Measurements from ENCODE around the gene CDH23. TPM values are rescaled to one million over a fixed set of nuclear protein-coding genes. Genes with fewer than 3 reads are reported as not detected.

Gene CDH23
- total and polyA plus RNA-seq, 7 donors: 1.00 to 3.8 (median 1.9) TPM

- TF ChIP-seq CTCF (IDR thresholded peaks at IDR 0.05): no peak
- peaks cover 0 to 32% of the 10 kb centered on the region in 2 donors for H3K36me3 ChIP-seq (ENCODE audit: insufficient read depth in 1 of 2, low read depth in 1 of 2)
- H3K4me3 ChIP-seq: peak overlapping the region; percentile 47
- intact Hi-C loops (cut with DNase I): loop anchor here (5.0 kb wide), 2 partner anchors 56 to 61 kb away; no protein-coding TSS in a partner anchor
- H3K9me3 ChIP-seq: no peaks in the 10 kb centered on the region
- WGBS, 3 donors: 16 to 20% (median 19%) methylated on average over 4 of the region's 4 CpGs
- H3K27me3 ChIP-seq (ENCODE audit: insufficient read depth in 3 of 3, low read length in 2 of 3): no peaks in the 10 kb centered on the region
- H3K4me1 ChIP-seq: peaks cover 86% of the 10 kb centered on the region
- H3K27ac ChIP-seq: peak overlapping the region; percentile 97
- ATAC-seq: peak in 2 of 4 donors; percentile 5 to 7
- no peak for DNase-seq
Measured at GRCh38 chr10:71836596-71836974, 439.9 kb downstream of the CDH23 start.

GRCh38 chr10:71837098-71837827, 440.5 kb downstream of the CDH23 start:
- no peak for DNase-seq
- Histone ChIP-seq H3K9me3 (no peaks in the 10 kb centered on the region), H3K4me3 (peak overlapping the region; percentile 47), H3K4me1 (peaks cover 93% of the 10 kb centered on the region), H3K27me3 (ENCODE audit: insufficient read depth in 3 of 3, low read length in 2 of 3) (no peaks in the 10 kb centered on the region), H3K36me3 (ENCODE audit: insufficient read depth in 1 of 2, low read depth in 1 of 2) (peaks cover 0 to 25% of the 10 kb centered on the region in 2 donors), H3K27ac (peak overlapping the region; percentile 97)
- ATAC-seq: peak; percentile 64 to 76 (median 71)
- TF ChIP-seq CTCF (IDR thresholded peaks at IDR 0.05): peak; percentile 57
- intact Hi-C loops (cut with DNase I): loop anchor here (5.0 kb wide), 2 partner anchors 55 to 60 kb away; no protein-coding TSS in a partner anchor
- WGBS, 3 donors: 40 to 56% (median 42%) methylated on average over 17 of the region's 17 CpGs

GRCh38 chr10:71838264-71839211, 441.8 kb downstream of the CDH23 start:
- WGBS, 3 donors: 37 to 56% (median 46%) methylated on average over 14 of the region's 14 CpGs
- peak in 1 of 2 donors; percentile 64 for DNase-seq
- Histone ChIP-seq H3K4me1 (peaks cover 95% of the 10 kb centered on the region), H3K4me3 (peak overlapping the region; percentile 47), H3K27me3 (ENCODE audit: insufficient read depth in 3 of 3, low read length in 2 of 3) (no peaks in the 10 kb centered on the region), H3K9me3 (no peaks in the 10 kb centered on the region), H3K27ac (peak overlapping the region; percentile 97), H3K36me3 (ENCODE audit: insufficient read depth in 1 of 2, low read depth in 1 of 2) (peaks cover 0 to 12% of the 10 kb centered on the region in 2 donors)
- intact Hi-C loops (cut with DNase I): loop anchor here (5.0 kb wide), 2 partner anchors 54 to 59 kb away; no protein-coding TSS in a partner anchor
- peak; percentile 47 to 74 (median 60) for ATAC-seq
- no peak for TF ChIP-seq CTCF (IDR thresholded peaks at IDR 0.05)

- DNase-seq (peak; percentile 53 to 75), ATAC-seq (no peak)
- H3K4me1 ChIP-seq: peaks cover 98% of the 10 kb centered on the region
- intact Hi-C loops (cut with DNase I): no loop called here
- no peak for TF ChIP-seq CTCF (IDR thresholded peaks at IDR 0.05)
- no peaks in the 10 kb centered on the region for H3K36me3 ChIP-seq (ENCODE audit: insufficient read depth in 1 of 2, low read depth in 1 of 2)
- peak overlapping the region; percentile 33 for H3K4me3 ChIP-seq
- H3K27ac ChIP-seq: peak overlapping the region; percentile 97
- 14 to 20% (median 20%) methylated on average over 6 of the region's 6 CpGs for WGBS, 3 donors
- no peaks in the 10 kb centered on the region for H3K27me3 ChIP-seq (ENCODE audit: insufficient read depth in 3 of 3, low read length in 2 of 3)
- no peaks in the 10 kb centered on the region for H3K9me3 ChIP-seq
Measured at GRCh38 chr10:71840177-71840957, 443.6 kb downstream of the CDH23 start.

Measured in psoas muscle (tissue), 8 donors.